Activated naive CD8-positive, alpha-beta T cell treated with anti-CD3 and anti-CD28 coated beads, Interleukin-2, amount 50 U/mL, for 24 hours (primary cell): ENCODE data around the gene SLC16A3.
"Not testable (repeated sequence)": the region's sequence is repeated elsewhere in the genome, so short reads cannot be mapped to it uniquely, and the experiment has no call there.

Experiments used
- ATAC-seq: fragments of 150-1000 bp; cut with Tn5 transposase; one replicate; pipeline ENCODE4 v1.10.0; 2021
- DNase-seq: peaks from one replicate; pipeline ENCODE4 v3.0.0; 2021
- H3K27ac Mint-ChIP-seq: one replicate; pipeline ENCODE4 v1.8.0; 2021; ENCODE audit warnings: mild to moderate bottlenecking, mixed read lengths
- H3K27me3 Mint-ChIP-seq: one replicate; pipeline ENCODE4 v1.8.0; 2021; ENCODE audit warnings: mixed read lengths
- H3K36me3 Mint-ChIP-seq: one replicate; pipeline ENCODE4 v1.8.0; 2021; ENCODE audit warnings: low read depth, mixed read lengths
- H3K4me1 Mint-ChIP-seq: one replicate; pipeline ENCODE4 v1.8.0; 2021; ENCODE audit warnings: mixed read lengths
- H3K4me3 Mint-ChIP-seq: one replicate; pipeline ENCODE4 v1.8.0; 2021; ENCODE audit warnings: mild to moderate bottlenecking, moderate library complexity, mixed read lengths
- H3K9me3 Mint-ChIP-seq: one replicate; pipeline ENCODE4 v1.8.0; 2021; ENCODE audit warnings: mixed read lengths

SLC16A3 gene

DNA sequence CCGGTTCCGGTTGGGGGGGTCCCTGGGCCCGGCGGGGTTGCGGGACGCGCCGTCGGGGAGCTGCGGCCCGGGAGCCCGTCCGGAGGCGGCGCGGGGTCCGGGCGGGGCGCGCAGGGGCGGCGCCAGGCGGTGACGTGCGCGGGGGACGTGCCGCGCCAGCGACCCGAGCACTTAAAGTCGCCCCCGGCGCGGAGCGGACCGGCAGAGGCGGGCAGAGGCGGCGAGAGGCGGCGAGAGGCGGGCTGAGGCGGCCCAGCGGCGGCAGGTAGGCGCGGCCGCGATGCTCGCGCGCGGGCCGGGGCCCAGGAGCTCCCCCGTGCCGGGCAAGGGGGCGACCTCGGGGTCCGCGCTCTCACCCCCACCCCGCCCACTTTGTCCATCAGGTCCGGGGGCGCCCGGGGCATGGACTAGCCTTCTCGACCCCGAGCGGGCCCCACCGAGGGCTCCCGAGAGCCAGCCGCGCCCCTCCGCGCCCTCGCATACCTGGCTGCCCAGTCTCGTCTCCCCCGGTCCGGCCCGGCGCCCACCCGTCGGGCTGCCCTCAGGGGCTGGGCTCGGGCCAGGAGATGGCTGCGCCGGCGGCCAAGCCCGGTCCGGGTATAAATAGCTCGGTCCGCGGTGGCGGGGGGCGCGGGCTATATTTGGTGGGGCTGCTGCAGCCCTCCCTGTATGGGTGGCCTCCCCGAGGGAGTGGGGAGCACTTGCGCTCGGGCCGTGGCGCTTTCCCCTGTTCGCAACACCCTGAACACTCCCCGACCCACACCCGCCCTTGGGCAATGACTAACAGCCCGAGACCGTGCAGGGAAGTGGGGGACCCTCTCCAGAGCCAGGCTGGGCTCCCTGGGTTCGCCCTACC lies at the start of gene SLC16A3:
Gene SLC16A3 (plus strand): TSS at position 201 of the 856 bp plus-strand sequence. CDS start 6,967 bp downstream, outside the sequence.
- H3K27me3 Mint-ChIP-seq, result peaks cover 2% of the 10 kb centered on the region
- DNase-seq (peak; percentile 76), ATAC-seq (peak; percentile 34)
- H3K27ac Mint-ChIP-seq, result peak within 1 kb of the TSS; percentile 70
- no peaks in the 10 kb centered on the region for H3K36me3 Mint-ChIP-seq
- H3K4me3 Mint-ChIP-seq, result peak within 1 kb of the TSS; percentile 83
- H3K4me1 Mint-ChIP-seq, result peaks cover 10% of the 10 kb centered on the region
- H3K9me3 Mint-ChIP-seq, result no peaks in the 10 kb centered on the region

DNA sequence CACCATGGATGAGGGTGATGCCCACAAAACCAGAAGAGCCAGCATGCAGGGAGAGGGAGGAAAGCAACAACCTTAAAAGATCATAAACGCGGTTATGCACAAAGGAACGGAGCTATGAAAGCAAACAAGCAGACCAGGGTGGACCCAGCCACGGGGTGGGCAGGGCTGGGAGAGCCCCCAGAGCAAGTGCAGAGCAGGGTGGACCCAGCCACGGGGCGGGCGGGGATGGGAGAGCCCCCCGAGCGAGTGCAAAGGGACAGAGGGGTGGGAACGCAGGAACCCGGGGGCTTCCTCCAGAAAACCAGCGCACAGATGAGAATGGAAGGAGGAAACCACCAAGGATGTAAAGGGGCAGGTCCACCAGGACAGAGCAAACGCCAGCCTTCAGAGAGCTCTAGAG lies 49.4 kb upstream of the SLC16A3 start:
- no peak overlapping the region for H3K27ac Mint-ChIP-seq
- H3K4me3 Mint-ChIP-seq, result no peak overlapping the region

DNA sequence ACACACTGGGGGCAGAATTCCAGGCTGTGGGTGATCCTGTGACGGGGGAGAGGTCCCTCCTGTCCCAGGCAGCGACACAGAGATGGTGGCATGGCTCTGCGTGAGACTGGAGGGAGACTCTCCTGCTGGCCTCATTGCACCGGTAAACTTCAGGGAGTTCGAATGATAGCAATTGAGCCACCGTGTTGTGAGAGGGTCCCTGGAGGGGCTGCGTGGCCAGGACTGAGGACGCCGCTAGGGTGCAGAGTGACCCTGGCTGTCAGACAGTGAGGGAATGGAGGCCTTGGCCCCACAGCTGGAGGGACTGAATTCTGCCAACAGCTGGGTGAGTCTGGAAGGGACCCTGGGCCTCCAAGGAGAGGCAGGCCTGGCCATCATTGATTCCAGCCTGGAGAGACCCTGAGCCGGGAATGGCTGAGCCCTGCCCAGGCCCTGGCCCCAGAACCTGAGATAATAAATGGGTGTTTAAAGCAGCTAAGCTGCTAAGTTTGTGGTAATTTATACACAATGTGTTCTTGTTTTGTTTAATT lies 48.8 kb upstream of the SLC16A3 start:
- Mint-ChIP-seq H3K4me3 (no peak overlapping the region), H3K9me3 (no peaks in the 10 kb centered on the region), H3K27me3 (no peaks in the 10 kb centered on the region), H3K4me1 (no peaks in the 10 kb centered on the region), H3K27ac (no peak overlapping the region), H3K36me3 (peaks cover 14% of the 10 kb centered on the region)
- DNase-seq (no peak), ATAC-seq (no peak)

More for the DNA sequence above, 49.4 kb upstream of the SLC16A3 start:
- peaks cover 14% of the 10 kb centered on the region for H3K36me3 Mint-ChIP-seq
- H3K9me3 Mint-ChIP-seq, result no peaks in the 10 kb centered on the region
- H3K27me3 Mint-ChIP-seq, result no peaks in the 10 kb centered on the region
- no peak for ATAC-seq
- H3K4me1 Mint-ChIP-seq, result no peaks in the 10 kb centered on the region
- no peak for DNase-seq

DNA sequence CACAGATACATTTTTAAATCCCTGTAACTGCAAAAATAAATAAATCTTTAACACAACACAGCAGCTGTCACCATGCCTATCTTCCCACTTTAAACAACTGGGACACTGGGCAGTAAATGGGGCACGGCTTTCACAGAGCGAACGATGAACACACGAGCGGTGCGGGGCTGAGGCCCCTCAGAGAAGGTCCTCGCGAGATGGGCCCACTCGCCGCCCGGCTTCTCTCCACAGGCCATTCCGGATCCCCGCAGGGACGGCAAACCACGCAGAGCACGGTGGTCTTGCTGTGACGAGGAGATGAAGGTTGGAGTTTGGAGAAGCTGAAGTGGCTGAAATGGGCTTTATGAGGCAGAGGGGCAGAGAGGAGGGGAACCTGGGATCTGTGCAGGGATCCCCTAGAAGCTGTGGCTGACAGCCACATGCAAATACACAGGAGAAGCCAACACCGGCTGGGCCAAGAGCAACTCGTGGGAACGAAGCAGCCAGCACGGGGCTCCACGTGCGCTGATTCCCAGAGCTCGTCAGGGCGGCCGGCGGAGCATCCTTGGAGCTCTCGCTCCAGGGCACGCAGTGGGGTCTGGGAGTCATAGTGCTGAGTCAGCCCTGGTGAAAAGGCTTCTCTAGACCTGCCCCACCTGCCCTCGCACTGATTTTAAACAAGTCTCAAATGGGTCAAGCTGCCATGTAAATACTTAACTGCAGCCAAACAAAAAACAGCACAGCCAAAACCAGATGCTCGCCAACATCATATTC lies 47.9 kb upstream of the SLC16A3 start:
- H3K4me3 Mint-ChIP-seq, result no peak overlapping the region
- H3K36me3 Mint-ChIP-seq, result peaks cover 11% of the 10 kb centered on the region
- no peaks in the 10 kb centered on the region for H3K9me3 Mint-ChIP-seq
- no peak for ATAC-seq
- DNase-seq, result no peak
- no peak overlapping the region for H3K27ac Mint-ChIP-seq
- H3K27me3 Mint-ChIP-seq, result no peaks in the 10 kb centered on the region
- H3K4me1 Mint-ChIP-seq, result no peaks in the 10 kb centered on the region

DNA sequence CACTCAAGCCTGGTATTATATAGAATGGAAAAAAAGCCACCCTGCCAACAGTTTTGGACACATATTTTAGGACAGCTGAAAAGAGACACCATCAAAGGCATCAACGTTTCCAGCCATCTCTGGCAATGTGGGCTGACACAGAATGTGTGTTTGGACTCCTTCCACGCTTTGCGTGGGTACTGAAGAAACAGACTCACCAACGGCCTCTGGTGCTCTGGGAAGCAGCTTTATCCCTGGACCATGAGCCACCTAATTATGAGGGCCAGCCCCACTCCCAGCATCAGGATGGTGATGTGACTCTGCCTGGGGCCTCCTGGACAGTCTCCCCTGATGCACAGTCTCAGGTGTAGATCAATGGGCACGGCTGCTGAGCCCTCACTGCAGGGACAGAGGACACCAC lies 44.1 kb upstream of the SLC16A3 start:
- Mint-ChIP-seq H3K27ac (no peak overlapping the region), H3K36me3 (peaks cover 7% of the 10 kb centered on the region), H3K4me1 (no peaks in the 10 kb centered on the region), H3K27me3 (no peaks in the 10 kb centered on the region), H3K9me3 (no peaks in the 10 kb centered on the region), H3K4me3 (no peak overlapping the region)
- no peak for DNase-seq
- ATAC-seq, result no peak

DNA sequence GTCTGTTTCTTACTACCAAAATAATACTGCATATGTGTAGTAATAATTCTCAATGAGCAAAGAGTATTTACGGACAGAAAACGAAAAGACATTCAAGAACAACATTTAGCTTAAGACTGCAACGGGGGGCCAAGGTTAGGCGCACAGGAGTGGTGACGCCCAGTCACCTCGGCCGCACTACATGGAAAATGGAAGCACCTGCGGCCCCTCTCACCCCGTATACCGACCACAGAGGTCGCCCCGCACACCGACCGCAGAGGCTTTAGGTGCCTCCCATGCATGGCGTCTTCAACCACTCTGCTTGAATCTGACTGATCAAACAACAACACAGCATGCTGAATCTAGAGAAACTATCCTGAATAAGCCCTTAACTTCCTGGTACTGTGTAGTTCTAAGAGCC lies 42.6 kb upstream of the SLC16A3 start:
- no peak for ATAC-seq
- no peak for DNase-seq
- Mint-ChIP-seq H3K36me3 (peaks cover 10% of the 10 kb centered on the region), H3K4me3 (no peak overlapping the region), H3K27me3 (no peaks in the 10 kb centered on the region), H3K27ac (no peak overlapping the region), H3K9me3 (no peaks in the 10 kb centered on the region), H3K4me1 (no peaks in the 10 kb centered on the region)

DNA sequence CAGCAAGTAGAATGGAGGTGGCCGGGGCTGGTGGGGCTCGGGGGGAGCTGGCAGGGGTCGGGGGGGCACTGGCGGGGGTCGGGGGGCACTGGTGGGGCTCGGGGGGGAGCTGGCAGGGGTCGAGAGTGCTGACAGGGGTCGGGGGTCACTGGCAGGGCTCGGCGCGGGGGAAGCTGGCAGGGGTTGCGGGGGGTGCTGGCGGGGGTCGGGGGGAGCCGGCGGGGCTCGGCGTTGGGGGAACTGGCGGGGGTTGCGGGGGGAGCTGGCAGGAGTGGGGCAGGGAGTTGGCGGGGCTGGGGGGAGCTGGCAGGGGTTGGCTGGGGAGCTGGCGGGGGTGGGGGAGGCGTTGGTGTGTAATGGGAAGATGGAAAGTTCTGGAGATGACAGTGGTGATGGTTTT lies 41.3 kb upstream of the SLC16A3 start:
- DNase-seq (no peak), ATAC-seq (no peak)
- Mint-ChIP-seq H3K27me3 (no peaks in the 10 kb centered on the region), H3K9me3 (no peaks in the 10 kb centered on the region), H3K4me3 (no peak overlapping the region), H3K4me1 (no peaks in the 10 kb centered on the region), H3K27ac (no peak overlapping the region), H3K36me3 (peaks cover 13% of the 10 kb centered on the region)

DNA sequence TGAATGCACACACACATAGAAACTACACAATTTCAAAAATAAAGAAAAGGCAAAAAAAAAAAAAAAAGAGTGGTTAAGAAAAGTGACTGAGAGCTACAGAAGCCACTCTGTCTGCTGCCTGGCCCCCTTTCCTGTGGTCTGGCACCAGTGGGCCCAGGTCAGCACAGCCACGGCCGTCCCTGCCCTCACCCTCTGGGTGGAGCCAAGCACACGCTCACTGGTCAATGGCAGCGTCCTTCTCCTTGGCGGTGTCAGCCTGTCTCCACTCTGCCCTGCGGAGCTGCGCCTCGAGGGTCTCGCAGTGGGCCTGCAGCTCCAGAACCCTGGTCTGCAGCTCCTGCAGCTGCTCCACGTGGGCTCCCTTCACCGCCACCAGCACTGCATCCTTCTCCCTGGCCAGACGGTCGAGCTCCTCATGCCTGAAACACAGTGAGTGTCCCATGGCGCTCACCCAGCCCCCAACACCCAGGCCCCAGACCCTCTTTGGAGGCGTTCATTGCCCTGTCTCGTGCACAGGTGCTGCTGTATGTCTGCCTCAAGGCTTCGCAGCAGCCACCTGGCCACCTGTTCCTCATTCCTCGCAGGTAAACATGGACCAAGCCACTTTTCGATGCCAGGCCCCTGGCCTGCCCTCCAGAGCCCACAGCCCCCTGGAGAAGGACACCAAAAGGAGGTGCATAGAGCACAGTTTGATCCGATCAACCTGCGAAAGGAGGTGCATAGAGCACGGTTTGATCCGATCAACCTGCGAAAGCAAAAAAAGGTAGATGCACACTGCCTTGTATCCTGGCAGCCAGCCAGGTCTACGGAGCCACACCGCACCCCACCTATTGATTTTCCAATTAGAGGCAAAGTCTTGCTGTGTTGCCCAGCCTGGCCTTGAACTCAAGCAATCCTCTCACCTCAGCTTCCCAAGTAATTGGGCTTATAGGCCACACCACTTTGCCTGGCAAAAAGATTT lies 40.6 kb upstream of the SLC16A3 start:
- H3K4me3 Mint-ChIP-seq, result no peak overlapping the region
- no peak overlapping the region for H3K27ac Mint-ChIP-seq
- DNase-seq (no peak), ATAC-seq (no peak)
- H3K36me3 Mint-ChIP-seq, result peaks cover 16% of the 10 kb centered on the region
- H3K9me3 Mint-ChIP-seq, result no peaks in the 10 kb centered on the region
- no peaks in the 10 kb centered on the region for H3K4me1 Mint-ChIP-seq
- no peaks in the 10 kb centered on the region for H3K27me3 Mint-ChIP-seq

DNA sequence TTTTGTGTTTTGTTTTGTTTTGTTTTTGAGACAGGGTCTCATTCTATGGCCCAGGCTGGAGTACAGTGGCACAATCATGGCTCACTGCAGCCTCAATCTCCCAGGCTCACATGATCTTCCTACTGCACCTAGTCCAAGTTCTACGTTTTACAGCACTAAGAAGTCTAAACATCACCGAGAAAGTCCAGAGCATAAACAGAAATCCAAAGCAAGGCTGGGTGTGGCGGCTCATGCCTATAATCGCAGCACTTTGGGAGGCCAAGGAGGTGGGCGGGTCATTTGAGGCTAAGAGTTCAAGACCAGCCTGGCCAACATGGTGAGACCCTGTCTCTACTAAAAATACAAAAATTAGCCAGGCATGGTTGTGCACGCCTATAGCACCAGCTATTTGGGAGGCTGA lies 35.8 kb upstream of the SLC16A3 start:
- not testable (repeated sequence) for H3K4me1 Mint-ChIP-seq, H3K27ac Mint-ChIP-seq, H3K27me3 Mint-ChIP-seq, H3K4me3 Mint-ChIP-seq, H3K9me3 Mint-ChIP-seq, ATAC-seq, DNase-seq
- peaks cover 39% of the 10 kb centered on the region for H3K36me3 Mint-ChIP-seq

DNA sequence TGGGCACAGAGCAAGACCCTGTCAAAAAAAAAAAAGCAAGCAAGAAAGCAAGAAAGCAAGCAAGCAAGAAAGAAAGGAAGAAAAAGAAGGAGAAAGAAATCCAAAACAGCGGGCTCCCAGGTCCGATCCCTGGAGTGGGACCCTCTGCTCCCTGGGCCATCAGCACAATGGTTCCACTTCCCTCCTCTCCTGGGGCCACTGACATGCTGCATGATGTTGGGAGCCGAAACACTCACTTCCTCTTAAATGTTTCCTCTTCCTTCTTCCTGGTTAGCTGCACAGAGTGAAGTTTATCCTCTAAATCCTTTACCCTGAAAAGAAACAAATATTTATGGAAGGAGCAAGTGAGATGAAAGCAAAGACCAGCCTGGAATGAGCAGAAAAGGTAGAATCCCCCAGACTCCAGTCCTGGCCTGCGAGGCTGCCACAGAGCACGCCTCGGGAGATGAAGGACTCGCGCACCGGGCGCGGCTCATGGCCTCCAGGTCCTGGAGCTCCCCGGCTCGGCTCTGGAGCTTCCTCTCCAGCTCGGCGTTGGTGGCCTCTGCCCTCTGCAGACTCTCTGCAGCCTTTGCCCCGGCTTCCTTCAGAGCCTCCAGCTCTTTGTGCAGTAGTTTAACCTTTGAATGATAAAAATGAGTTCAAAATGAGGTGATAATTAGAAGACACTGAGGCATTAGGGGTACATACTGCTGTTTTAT lies 35.2 kb upstream of the SLC16A3 start:
- Mint-ChIP-seq H3K4me3 (no peak overlapping the region), H3K27me3 (no peaks in the 10 kb centered on the region), H3K36me3 (peaks cover 44% of the 10 kb centered on the region), H3K27ac (no peak overlapping the region), H3K4me1 (peaks cover 8% of the 10 kb centered on the region), H3K9me3 (no peaks in the 10 kb centered on the region)
- no peak for ATAC-seq
- DNase-seq, result no peak

DNA sequence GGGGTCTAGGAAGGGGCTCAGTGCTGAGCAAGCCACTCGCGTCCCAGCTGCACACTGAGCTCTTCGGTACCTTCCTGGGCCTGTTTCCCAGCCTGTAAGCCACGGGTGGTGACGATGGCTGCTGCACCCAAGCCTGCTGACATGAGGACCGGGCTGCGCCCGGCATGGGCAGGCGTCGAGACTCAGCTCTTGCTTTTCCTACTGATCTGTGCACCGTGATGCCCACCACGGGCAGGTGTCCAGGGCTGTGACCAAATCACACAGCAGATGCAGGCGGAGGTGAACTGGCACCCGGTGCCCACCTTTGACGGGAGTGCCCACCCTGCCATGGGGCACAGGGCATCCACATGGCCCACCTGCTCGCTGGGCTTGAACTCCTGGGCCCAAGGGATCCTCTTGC lies 34.1 kb upstream of the SLC16A3 start:
- no peaks in the 10 kb centered on the region for H3K9me3 Mint-ChIP-seq
- no peak overlapping the region for H3K4me3 Mint-ChIP-seq
- ATAC-seq (no peak), DNase-seq (no peak)
- H3K27ac Mint-ChIP-seq, result no peak overlapping the region
- H3K4me1 Mint-ChIP-seq, result peaks cover 16% of the 10 kb centered on the region
- peaks cover 44% of the 10 kb centered on the region for H3K36me3 Mint-ChIP-seq
- H3K27me3 Mint-ChIP-seq, result no peaks in the 10 kb centered on the region

DNA sequence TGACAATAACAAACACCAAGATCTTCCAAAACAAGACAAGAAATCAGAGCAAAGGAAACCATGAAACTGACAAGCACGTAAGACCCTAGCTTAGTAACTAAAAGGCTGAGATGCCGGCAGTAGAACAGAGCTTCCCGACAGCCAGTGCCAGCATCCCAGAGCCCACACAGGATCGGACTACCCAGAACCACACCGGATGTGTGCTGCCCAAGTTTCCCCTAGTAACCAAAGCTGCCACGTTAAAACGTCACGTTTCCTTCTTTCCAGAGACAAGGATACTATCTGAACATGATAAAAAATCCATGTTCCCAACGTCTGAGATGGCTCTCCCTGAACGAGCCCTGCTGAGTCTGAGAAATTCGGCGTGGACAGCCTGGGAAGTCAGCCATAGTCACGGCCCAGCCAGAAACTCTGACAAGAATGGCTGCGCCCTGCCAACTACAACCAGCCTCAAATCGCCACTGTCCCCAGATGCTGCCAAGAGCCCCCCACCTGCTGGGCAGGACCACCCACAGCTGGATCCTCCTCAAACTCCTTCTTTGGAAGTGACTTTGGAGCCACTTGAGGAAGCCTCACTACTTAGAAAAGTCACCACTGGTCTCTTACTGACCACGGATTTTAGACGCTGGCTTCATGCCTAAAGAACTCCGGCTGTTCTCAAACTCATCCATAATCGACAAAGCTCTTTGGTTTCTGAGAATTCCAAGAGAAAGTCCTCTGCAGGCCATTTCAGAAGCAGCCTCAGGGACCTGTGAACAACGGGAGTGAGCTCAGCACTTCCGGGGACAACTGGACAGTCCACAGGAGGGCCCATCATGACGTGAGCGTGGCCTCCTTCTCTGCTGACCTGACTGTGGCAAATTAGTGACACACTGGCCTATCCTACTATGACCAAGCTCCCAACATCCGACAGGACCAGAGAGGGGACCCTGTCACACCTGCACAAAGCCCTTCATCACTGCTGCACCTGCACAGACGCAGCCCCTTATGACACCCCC lies 32.9 kb upstream of the SLC16A3 start:
- no peak overlapping the region for H3K4me3 Mint-ChIP-seq
- H3K27me3 Mint-ChIP-seq, result no peaks in the 10 kb centered on the region
- H3K27ac Mint-ChIP-seq, result no peak overlapping the region
- peaks cover 46% of the 10 kb centered on the region for H3K36me3 Mint-ChIP-seq
- DNase-seq (no peak), ATAC-seq (no peak)
- peaks cover 28% of the 10 kb centered on the region for H3K4me1 Mint-ChIP-seq
- H3K9me3 Mint-ChIP-seq, result no peaks in the 10 kb centered on the region

DNA sequence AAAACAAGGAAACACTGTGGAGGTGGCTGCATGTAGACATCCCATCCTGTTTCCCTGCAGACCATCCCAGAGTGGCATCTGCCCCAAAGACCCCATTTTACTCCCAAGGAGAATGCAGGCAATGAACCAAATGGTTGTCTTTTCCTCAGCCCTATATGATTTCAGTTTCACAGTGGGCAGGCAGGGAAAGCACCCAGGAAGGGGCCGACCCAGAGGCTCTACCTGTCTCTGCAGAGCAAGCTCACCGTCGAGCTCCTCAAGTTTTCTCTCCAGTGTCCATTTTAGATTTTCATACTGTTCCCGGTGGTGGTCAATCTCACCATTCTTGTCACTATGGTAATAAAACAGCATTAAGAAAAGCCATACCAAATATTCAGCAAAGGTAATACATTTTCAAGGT lies 30.8 kb upstream of the SLC16A3 start:
- no peak overlapping the region for H3K4me3 Mint-ChIP-seq
- H3K27me3 Mint-ChIP-seq, result no peaks in the 10 kb centered on the region
- no peak overlapping the region for H3K27ac Mint-ChIP-seq
- peaks cover 34% of the 10 kb centered on the region for H3K36me3 Mint-ChIP-seq
- ATAC-seq (no peak), DNase-seq (no peak)
- no peaks in the 10 kb centered on the region for H3K9me3 Mint-ChIP-seq
- peaks cover 48% of the 10 kb centered on the region for H3K4me1 Mint-ChIP-seq
